Fibroblast of lung (primary cell): ENCODE data around the gene TENM3. TPM values are rescaled to one million over a fixed set of nuclear protein-coding genes. Genes with fewer than 3 reads are reported as not detected.
A peak's percentile ranks its signal among the peaks of the same experiment; 100 is the strongest.

Experiments
- DNase-seq, 2 donors: peaks; one replicate each; pipeline versions ENCODE4 v3.0.0 to v3.0.0-alpha.2; 2010; ENCODE audit warnings: low read depth in 2 of 2
- H2AFZ ChIP-seq: 2 replicates; pipeline ENCODE4 v1.5.1; 2012; ENCODE audit warnings: low read length, control low read depth, inconsistent platforms
- H3K27ac ChIP-seq: 2 replicates; pipeline ENCODE4 v1.5.1; 2011; ENCODE audit warnings: low read length, control low read depth; ENCODE audit not compliant: insufficient read depth
- H3K27me3 ChIP-seq: 2 replicates; pipeline ENCODE4 v1.5.1; 2011; ENCODE audit warnings: mild to moderate bottlenecking, low read length; ENCODE audit not compliant: control insufficient read depth, insufficient read depth
- H3K36me3 ChIP-seq: 2 replicates; pipeline ENCODE4 v1.5.1; 2011; ENCODE audit warnings: low read length; ENCODE audit not compliant: control insufficient read depth, insufficient read depth
- H3K4me1 ChIP-seq: 2 replicates; pipeline ENCODE4 v1.5.1; 2011; ENCODE audit warnings: low read length; ENCODE audit not compliant: control insufficient read depth, insufficient read depth; ENCODE audit errors: extremely low read depth
- H3K4me2 ChIP-seq: 2 replicates; pipeline ENCODE4 v1.5.1; 2011; ENCODE audit warnings: low read length, control low read depth; ENCODE audit not compliant: insufficient read depth; ENCODE audit errors: extremely low read depth
- H3K4me3 ChIP-seq, 4 experiments: fragments of 200-600 bp in 1 of 4; sonication (generic) in 1 of 4; replicated peaks in 1 of 4; 2 replicates each; pipeline ENCODE4 v1.5.1; 2011 to 2016; ENCODE audit warnings: low read length in 4 of 4, low read depth in 3 of 4, mild to moderate bottlenecking in 3 of 4, control low read depth in 2 of 4, inconsistent platforms in 1 of 4, mixed read lengths in 1 of 4; ENCODE audit not compliant: insufficient read depth in 1 of 4; ENCODE audit errors: control extremely low read depth in 1 of 4
- H3K79me2 ChIP-seq: 2 replicates; pipeline ENCODE4 v1.5.1; 2012; ENCODE audit warnings: mild to moderate bottlenecking, low read length, inconsistent platforms; ENCODE audit not compliant: control insufficient read depth, insufficient read depth
- H3K9ac ChIP-seq: 2 replicates; pipeline ENCODE4 v1.5.1; 2011; ENCODE audit warnings: mild to moderate bottlenecking, low read length, control low read depth; ENCODE audit not compliant: insufficient read depth
- H3K9me3 ChIP-seq: 2 replicates; pipeline ENCODE4 v1.5.1; 2012; ENCODE audit warnings: low read depth, low read length; ENCODE audit not compliant: control insufficient read depth, insufficient read depth
- H4K20me1 ChIP-seq: 2 replicates; pipeline ENCODE4 v1.5.1; 2011; ENCODE audit warnings: low read length; ENCODE audit not compliant: control insufficient read depth, insufficient read depth; ENCODE audit errors: extremely low read depth
- EZH2 ChIP-seq: IDR thresholded peaks from 2 replicates; pipeline ENCODE4 v1.5.1; 2012; ENCODE audit warnings: low read length, control low read depth, mild to moderate bottlenecking; ENCODE audit errors: missing control alignments
- polyA plus RNA-seq, 2 donors: library from polyadenylated mRNA; depleted of rRNA in 1 of 2; stranded (reverse) in 1 of 2; unstranded in 1 of 2; fragments of >200 nt; gene quantifications; 2 replicates each; pipeline ENCODE4 v1.2.1, GENCODE V29; 2011 to 2012; ENCODE audit warnings: missing spikeins in 1 of 2
- total RNA-seq: library from RNA; depleted of rRNA; stranded (reverse); fragments of >200 nt; gene quantifications from 2 replicates; pipeline ENCODE4 v1.2.1, GENCODE V29; 2014
- TF ChIP-seq, protein P1 (sequence below), 2 donors: IDR thresholded peaks in 1 of 2; conservative IDR thresholded peaks in 1 of 2; 1 replicate in 1 of 2; 2 replicates in 1 of 2; pipeline ENCODE4 v1.5.1; 2011 to 2012; ENCODE audit warnings: low read length in 2 of 2, control low read depth in 1 of 2, inconsistent platforms in 1 of 2, low read depth in 1 of 2, mild to moderate bottlenecking in 1 of 2

Gene TENM3
- total and polyA plus RNA-seq, 2 donors (not counting 1 experiment from before 2014, with no cell fraction given), result 2.7 to 3.6 TPM

DNA sequence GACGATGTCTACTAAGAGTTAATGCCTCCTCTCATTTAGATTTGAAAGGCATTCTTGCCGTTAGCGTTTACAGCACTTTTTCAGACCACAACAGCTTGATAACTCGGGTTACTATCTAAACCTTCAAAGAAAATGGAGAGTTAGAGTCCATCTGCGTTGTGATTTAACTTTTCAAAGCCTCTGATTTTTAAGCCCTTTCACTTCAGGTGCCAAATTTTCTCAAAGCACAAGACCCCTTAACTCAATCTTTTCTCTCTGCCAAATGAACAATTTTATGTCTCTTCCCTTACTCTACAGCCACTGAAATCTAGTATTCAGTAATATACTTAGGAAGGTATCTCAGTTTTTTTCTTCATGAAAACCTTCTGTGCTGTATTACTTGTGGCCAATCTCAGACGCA is 310.5 kb downstream of the TENM3 start:
- no peaks in the 10 kb centered on the region for H4K20me1 ChIP-seq
- H3K27ac ChIP-seq, result no peak overlapping the region
- H3K27me3 ChIP-seq, result no peaks in the 10 kb centered on the region
- no peaks in the 10 kb centered on the region for H3K9me3 ChIP-seq
- peak in 1 of 2 donors; percentile 17 for DNase-seq
- no peak overlapping the region for H2AFZ ChIP-seq
- H3K4me1 ChIP-seq, result no peaks in the 10 kb centered on the region
- H3K4me2 ChIP-seq, result peak overlapping the region; percentile 32
- H3K9ac ChIP-seq, result no peak overlapping the region
- TF ChIP-seq, protein P1, sequence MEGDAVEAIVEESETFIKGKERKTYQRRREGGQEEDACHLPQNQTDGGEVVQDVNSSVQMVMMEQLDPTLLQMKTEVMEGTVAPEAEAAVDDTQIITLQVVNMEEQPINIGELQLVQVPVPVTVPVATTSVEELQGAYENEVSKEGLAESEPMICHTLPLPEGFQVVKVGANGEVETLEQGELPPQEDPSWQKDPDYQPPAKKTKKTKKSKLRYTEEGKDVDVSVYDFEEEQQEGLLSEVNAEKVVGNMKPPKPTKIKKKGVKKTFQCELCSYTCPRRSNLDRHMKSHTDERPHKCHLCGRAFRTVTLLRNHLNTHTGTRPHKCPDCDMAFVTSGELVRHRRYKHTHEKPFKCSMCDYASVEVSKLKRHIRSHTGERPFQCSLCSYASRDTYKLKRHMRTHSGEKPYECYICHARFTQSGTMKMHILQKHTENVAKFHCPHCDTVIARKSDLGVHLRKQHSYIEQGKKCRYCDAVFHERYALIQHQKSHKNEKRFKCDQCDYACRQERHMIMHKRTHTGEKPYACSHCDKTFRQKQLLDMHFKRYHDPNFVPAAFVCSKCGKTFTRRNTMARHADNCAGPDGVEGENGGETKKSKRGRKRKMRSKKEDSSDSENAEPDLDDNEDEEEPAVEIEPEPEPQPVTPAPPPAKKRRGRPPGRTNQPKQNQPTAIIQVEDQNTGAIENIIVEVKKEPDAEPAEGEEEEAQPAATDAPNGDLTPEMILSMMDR (conservative IDR thresholded peaks at IDR 0.05 in 1 of 2, IDR thresholded peaks at IDR 0.05 in 1 of 2; ENCODE audit: low read depth in 1 of 2, low read length in 2 of 2), result no peak
- no peak for TF ChIP-seq EZH2
- no peaks in the 10 kb centered on the region for H3K36me3 ChIP-seq
- no peaks in the 10 kb centered on the region for H3K79me2 ChIP-seq
- peak overlapping the region in 2 of 4 experiments; percentile 25 to 52 for H3K4me3 ChIP-seq

DNA sequence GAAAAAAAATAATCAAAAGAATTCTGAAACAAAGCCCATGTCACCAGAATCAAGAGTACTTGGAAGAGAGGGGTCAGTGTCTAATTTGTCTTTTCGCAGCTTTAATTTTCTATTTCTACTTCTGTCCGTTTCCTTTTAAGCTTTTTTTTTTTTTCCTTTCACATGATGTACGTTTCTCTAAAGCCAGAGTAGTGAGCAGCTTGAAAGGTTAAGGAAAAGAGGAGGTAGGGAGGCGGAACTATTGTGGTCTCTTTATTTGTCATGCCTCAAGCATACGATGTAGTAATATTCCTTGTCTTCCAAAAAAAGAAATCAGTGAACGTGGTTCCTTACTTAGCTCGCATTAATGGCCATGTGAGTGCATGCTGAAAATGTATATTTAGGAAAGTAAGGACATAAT is 311.5 kb downstream of the TENM3 start:
- Histone ChIP-seq H3K36me3 (no peaks in the 10 kb centered on the region), H3K27me3 (no peaks in the 10 kb centered on the region), H3K4me2 (no peak overlapping the region), H3K9me3 (no peaks in the 10 kb centered on the region), H3K9ac (no peak overlapping the region), H4K20me1 (no peaks in the 10 kb centered on the region), H3K27ac (no peak overlapping the region), H3K4me1 (no peaks in the 10 kb centered on the region), H3K79me2 (no peaks in the 10 kb centered on the region), H2AFZ (no peak overlapping the region), H3K4me3 (peak overlapping the region in 1 of 4 experiments; percentile 52)
- DNase-seq, result peak; percentile 14 to 84
- TF ChIP-seq, protein P1 (conservative IDR thresholded peaks at IDR 0.05 in 1 of 2, IDR thresholded peaks at IDR 0.05 in 1 of 2; ENCODE audit: low read depth in 1 of 2, low read length in 2 of 2), result no peak
- no peak for TF ChIP-seq EZH2

DNA sequence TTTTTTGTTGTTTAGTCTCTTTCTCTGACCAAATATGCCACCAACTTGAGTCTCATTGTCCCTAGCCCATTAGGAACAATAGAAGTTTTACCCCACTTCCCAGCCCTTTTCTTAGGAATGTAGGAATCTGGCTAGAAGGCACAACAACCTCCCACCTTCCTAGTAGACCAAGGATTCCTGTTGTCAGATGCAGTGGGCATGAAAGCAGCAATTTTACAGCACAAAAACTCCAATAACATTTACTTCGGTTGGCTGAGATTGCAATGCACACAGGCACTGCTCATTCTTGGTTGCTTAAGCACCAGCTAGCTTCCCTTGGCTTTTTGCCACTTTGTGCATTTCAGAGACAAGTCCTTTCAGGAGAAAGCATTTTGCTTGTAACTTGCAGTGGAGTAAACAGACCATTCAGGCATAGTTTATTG is 312.8 kb downstream of the TENM3 start:
- Histone ChIP-seq H3K27ac (no peak overlapping the region), H2AFZ (no peak overlapping the region)
- DNase-seq, result peak; percentile 84 to 92

More for the DNA sequence above, 312.8 kb downstream of the TENM3 start:
- no peak overlapping the region for H3K4me2 ChIP-seq
- H3K36me3 ChIP-seq, result no peaks in the 10 kb centered on the region
- no peaks in the 10 kb centered on the region for H3K9me3 ChIP-seq
- TF ChIP-seq, protein P1 (conservative IDR thresholded peaks at IDR 0.05 in 1 of 2, IDR thresholded peaks at IDR 0.05 in 1 of 2; ENCODE audit: low read depth in 1 of 2, low read length in 2 of 2), result no peak
- no peak for TF ChIP-seq EZH2
- no peaks in the 10 kb centered on the region for H3K79me2 ChIP-seq
- H4K20me1 ChIP-seq, result no peaks in the 10 kb centered on the region
- H3K4me3 ChIP-seq, result no peak overlapping the region
- H3K9ac ChIP-seq, result no peak overlapping the region
- H3K4me1 ChIP-seq, result no peaks in the 10 kb centered on the region
- H3K27me3 ChIP-seq, result no peaks in the 10 kb centered on the region
